Caco-2 (cell line): ENCODE measurements around the gene KIF1A. TPM values are rescaled to one million over a fixed set of nuclear protein-coding genes. Genes with fewer than 3 reads are reported as not detected.
"Not testable (repeated sequence)": the region's sequence is repeated elsewhere in the genome, so short reads cannot be mapped to it uniquely, and the experiment has no call there.

Experiments
- BruUV-seq: library from RNA; stranded (reverse); fragments of 400-500 nt; replicated peaks from 2 replicates; lab custom pipeline; 2021; lab: Mats Ljungman, UMichigan
- CTCF ChIA-PET: fragments of 300-600 bp; sonication (Branson Sonifier 250); formaldehyde crosslinking; loops from one replicate; lab custom pipeline; 2022; ENCODE audit warnings: antibody characterized with exemption; lab: Charles Lee
- POLR2A ChIA-PET: fragments of 300-600 bp; sonication (Branson Sonifier 250); formaldehyde crosslinking; loops from one replicate; lab custom pipeline; 2022; ENCODE audit warnings: antibody characterized with exemption; lab: Charles Lee
- DNase-seq, 2 experiments: peaks; one replicate each; pipeline versions ENCODE4 v3.0.0 to v3.0.0-alpha.2; 2020 to 2022
- H3K27me3 ChIP-seq: replicated peaks from 2 replicates; pipeline ENCODE4 v1.6.0; 2011; ENCODE audit warnings: low read length; ENCODE audit not compliant: control insufficient read depth, insufficient read depth
- H3K36me3 ChIP-seq: 2 replicates; pipeline ENCODE4 v1.5.1; 2011; ENCODE audit warnings: low read length; ENCODE audit not compliant: control insufficient read depth, insufficient read depth
- H3K4me1 ChIP-seq: fragments of 250-450 bp; sonication (Bioruptor Pico); 2 replicates; pipeline ENCODE4 v1.5.1; 2020; ENCODE audit warnings: mild to moderate bottlenecking
- H3K4me3 ChIP-seq: 2 replicates; pipeline ENCODE4 v1.5.1; 2011; ENCODE audit warnings: low read depth, mild to moderate bottlenecking, control low read depth, low read length
- H3K9me3 ChIP-seq: fragments of 250-450 bp; sonication (Bioruptor Pico); 2 replicates; pipeline ENCODE4 v1.5.1; 2020; ENCODE audit warnings: mild to moderate bottlenecking, moderate library complexity
- H3K27ac Mint-ChIP-seq: one replicate; pipeline ENCODE4 v1.8.0; 2022; ENCODE audit warnings: mixed read lengths; ENCODE audit not compliant: unreplicated experiment
- H3K27me3 Mint-ChIP-seq: one replicate; pipeline ENCODE4 v1.8.0; 2022; ENCODE audit warnings: mixed read lengths; ENCODE audit not compliant: insufficient read depth, unreplicated experiment
- H3K36me3 Mint-ChIP-seq: one replicate; pipeline ENCODE4 v1.8.0; 2022; ENCODE audit warnings: mild to moderate bottlenecking, mixed read lengths; ENCODE audit not compliant: insufficient read depth, unreplicated experiment
- H3K4me1 Mint-ChIP-seq: one replicate; pipeline ENCODE4 v1.8.0; 2022; ENCODE audit warnings: low read depth, mixed read lengths; ENCODE audit not compliant: unreplicated experiment
- H3K4me3 Mint-ChIP-seq: one replicate; pipeline ENCODE4 v1.8.0; 2022; ENCODE audit warnings: mild to moderate bottlenecking, moderate library complexity, mixed read lengths; ENCODE audit not compliant: unreplicated experiment
- H3K9me3 Mint-ChIP-seq: one replicate; pipeline ENCODE4 v1.8.0; 2022; ENCODE audit warnings: mixed read lengths; ENCODE audit not compliant: unreplicated experiment
- intact Hi-C: fragments of 100-400 bp; cut with micrococcal nuclease; formaldehyde crosslinking; loops from one replicate; pipeline ENCODE4 v1.10.0; 2022; ENCODE audit not compliant: unreplicated experiment
- total RNA-seq: library from RNA; stranded (reverse); gene quantifications from 2 replicates; pipeline ENCODE4 v1.2.3, GENCODE V29; 2022
- TF ChIP-seq, protein P1 (sequence below), 2 experiments: fragments of 200-600 bp in 1 of 2; IDR thresholded peaks; 1 replicate in 1 of 2; 2 replicates in 1 of 2; pipeline versions ENCODE4 v1.5.1 to v1.8.0; 2011 to 2022; ENCODE audit warnings: antibody characterized with exemption in 1 of 2, control low read depth in 1 of 2, inconsistent platforms in 1 of 2, low read depth in 1 of 2, low read length in 1 of 2, mild to moderate bottlenecking in 1 of 2, moderate library complexity in 1 of 2; ENCODE audit not compliant: insufficient read depth in 1 of 2, severe bottlenecking in 1 of 2, unreplicated experiment in 1 of 2

Gene KIF1A
- total RNA-seq, 1 experiment from 2014 or later: 33.1 TPM

DNA sequence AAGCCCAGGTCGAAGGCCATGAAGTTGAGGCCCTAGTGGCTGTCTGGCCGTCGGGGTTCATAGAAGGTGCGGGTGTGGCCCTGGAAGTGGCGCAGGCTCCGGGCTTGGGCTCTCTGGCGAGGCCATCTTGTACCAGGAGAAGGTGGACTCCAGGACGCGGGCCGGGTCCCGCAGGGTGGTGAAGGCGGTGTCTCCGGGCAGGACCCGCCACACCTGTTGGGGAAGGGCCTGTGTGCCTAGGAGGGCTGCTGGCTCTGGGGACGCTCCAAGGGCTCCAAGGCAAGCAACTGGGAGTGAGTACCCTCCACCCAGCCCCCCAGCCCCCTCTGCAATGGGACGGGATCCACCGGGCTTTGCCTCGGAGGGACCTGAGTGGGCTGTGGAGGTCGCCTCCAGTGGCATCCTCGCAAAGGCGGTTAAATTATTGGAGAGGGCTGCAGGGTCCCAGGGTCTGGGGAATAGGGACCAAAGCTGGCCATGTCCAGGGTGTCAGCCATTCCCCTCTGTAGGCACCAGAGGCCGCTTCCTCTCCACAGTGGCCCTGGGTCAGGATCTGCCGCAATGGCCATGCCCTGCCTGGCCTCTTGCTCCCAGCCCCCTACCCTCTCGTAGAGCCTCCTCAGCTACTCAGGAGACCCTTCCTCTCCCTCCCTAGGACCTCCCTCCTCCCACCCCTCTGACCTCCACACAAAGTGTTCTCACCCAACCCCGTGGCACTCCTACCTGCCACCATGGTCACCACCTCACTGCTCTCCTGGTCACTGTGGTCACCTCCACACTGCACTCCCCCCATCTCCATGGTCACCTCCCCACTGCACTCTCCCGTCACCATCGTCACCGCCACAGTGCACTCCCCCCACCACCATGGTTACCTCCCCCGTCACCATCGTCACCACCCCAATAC is 118.0 kb downstream of the KIF1A start:
- TF ChIP-seq, protein P1, sequence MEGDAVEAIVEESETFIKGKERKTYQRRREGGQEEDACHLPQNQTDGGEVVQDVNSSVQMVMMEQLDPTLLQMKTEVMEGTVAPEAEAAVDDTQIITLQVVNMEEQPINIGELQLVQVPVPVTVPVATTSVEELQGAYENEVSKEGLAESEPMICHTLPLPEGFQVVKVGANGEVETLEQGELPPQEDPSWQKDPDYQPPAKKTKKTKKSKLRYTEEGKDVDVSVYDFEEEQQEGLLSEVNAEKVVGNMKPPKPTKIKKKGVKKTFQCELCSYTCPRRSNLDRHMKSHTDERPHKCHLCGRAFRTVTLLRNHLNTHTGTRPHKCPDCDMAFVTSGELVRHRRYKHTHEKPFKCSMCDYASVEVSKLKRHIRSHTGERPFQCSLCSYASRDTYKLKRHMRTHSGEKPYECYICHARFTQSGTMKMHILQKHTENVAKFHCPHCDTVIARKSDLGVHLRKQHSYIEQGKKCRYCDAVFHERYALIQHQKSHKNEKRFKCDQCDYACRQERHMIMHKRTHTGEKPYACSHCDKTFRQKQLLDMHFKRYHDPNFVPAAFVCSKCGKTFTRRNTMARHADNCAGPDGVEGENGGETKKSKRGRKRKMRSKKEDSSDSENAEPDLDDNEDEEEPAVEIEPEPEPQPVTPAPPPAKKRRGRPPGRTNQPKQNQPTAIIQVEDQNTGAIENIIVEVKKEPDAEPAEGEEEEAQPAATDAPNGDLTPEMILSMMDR (IDR thresholded peaks at IDR 0.05; ENCODE audit: insufficient read depth in 1 of 2, low read depth in 1 of 2, low read length in 1 of 2, severe bottlenecking in 1 of 2, unreplicated experiment in 1 of 2): no peak
- Mint-ChIP-seq H3K4me1 (no peaks in the 10 kb centered on the region), H3K36me3 (no peaks in the 10 kb centered on the region), H3K27me3 (peaks cover 9% of the 10 kb centered on the region), H3K27ac (no peak overlapping the region), H3K4me3 (no peak overlapping the region), H3K9me3 (no peaks in the 10 kb centered on the region)
- CTCF ChIA-PET: no interaction called here
- Histone ChIP-seq H3K27me3 (no peaks in the 10 kb centered on the region; the same call in 1 of the 2 replicates), H3K9me3 (no peaks in the 10 kb centered on the region), H3K36me3 (no peaks in the 10 kb centered on the region), H3K4me1 (no peaks in the 10 kb centered on the region), H3K4me3 (no peak overlapping the region)
- intact Hi-C loops: loop anchor here (10.0 kb wide), 1 partner anchor 57 kb away; no protein-coding TSS in a partner anchor
- POLR2A ChIA-PET: no interaction called here
- no TSS peak for BruUV-seq
- peak in 1 of 2 experiments; percentile 17 for DNase-seq

DNA sequence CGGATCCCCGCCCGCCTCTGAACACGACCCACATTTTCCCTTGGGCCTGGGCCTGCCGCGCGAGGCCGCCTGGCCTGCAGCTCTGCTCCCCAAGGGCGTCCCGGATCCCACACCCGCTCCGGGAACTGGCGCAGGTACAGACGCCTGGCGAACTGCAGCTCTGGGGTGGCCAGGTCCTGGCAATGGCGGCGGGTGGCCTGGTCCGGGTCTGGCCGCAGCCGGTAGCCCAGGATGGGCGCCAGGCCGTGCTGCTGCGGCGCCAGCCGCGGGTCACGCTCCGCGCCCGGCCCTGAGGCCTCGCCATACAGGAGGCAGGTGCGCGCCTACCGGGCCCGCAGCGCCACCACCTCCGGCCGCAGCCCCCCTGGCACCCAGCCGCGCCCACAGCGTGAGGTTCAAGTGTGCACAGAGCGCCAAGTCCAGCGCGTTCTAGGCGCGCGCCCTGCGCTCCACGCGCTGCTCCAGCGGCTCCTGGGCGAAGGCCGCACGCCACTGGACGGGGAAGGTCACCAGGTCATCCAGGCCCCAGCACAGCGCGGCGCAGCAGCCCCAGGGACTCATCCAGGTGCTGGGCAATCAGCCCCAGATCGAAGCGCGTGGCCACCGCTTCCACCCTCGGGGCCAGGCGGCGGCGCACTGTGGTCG is 118.8 kb downstream of the KIF1A start:
- Histone ChIP-seq H3K4me1 (no peaks in the 10 kb centered on the region), H3K9me3 (no peaks in the 10 kb centered on the region), H3K4me3 (no peak overlapping the region), H3K36me3 (no peaks in the 10 kb centered on the region), H3K27me3 (no peaks in the 10 kb centered on the region; the same call in 1 of the 2 replicates)
- Mint-ChIP-seq H3K27ac (no peak overlapping the region), H3K36me3 (no peaks in the 10 kb centered on the region), H3K4me3 (no peak overlapping the region), H3K9me3 (no peaks in the 10 kb centered on the region), H3K27me3 (peaks cover 9% of the 10 kb centered on the region), H3K4me1 (no peaks in the 10 kb centered on the region)
- no TSS peak for BruUV-seq
- peak in 1 of 2 experiments; percentile 3 for DNase-seq
- TF ChIP-seq, protein P1 (IDR thresholded peaks at IDR 0.05; ENCODE audit: insufficient read depth in 1 of 2, low read depth in 1 of 2, low read length in 1 of 2, severe bottlenecking in 1 of 2, unreplicated experiment in 1 of 2): no peak
- intact Hi-C loops: loop anchor here (10.0 kb wide), 1 partner anchor 56 kb away; no protein-coding TSS in a partner anchor
- ChIA-PET CTCF (no interaction called here), POLR2A (no interaction called here)

DNA sequence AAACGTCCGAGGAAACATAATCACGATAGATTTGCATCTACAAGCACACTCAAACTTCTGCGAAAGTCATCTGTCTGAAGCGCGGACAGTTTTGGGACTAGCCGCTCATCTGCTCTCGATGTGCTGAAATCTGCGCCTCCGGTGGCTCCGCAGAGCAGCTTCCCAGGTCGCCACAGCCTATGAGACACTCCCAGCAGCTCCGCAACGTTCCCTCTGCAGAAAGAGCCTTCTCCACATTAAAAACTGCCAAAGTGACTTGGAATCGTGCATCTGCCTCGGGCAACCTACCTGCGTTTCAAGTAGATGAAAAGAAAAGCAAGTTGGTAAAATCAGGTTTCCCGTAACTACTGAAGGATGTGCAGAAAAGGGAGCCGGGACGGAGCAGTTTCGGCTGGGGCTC is 119.4 kb downstream of the KIF1A start:
- H3K36me3 ChIP-seq, H3K9me3 ChIP-seq, H3K4me3 Mint-ChIP-seq, H3K4me1 ChIP-seq, H3K4me3 ChIP-seq, H3K27ac Mint-ChIP-seq, H3K36me3 Mint-ChIP-seq, POLR2A ChIA-PET, CTCF ChIA-PET, BruUV-seq, H3K27me3 ChIP-seq, H3K4me1 Mint-ChIP-seq, H3K27me3 Mint-ChIP-seq, H3K9me3 Mint-ChIP-seq: not testable (repeated sequence)
- peak in 1 of 2 experiments; percentile 4 for DNase-seq
- intact Hi-C loops: loop anchor here (10.0 kb wide), 1 partner anchor 56 kb away; no protein-coding TSS in a partner anchor

DNA sequence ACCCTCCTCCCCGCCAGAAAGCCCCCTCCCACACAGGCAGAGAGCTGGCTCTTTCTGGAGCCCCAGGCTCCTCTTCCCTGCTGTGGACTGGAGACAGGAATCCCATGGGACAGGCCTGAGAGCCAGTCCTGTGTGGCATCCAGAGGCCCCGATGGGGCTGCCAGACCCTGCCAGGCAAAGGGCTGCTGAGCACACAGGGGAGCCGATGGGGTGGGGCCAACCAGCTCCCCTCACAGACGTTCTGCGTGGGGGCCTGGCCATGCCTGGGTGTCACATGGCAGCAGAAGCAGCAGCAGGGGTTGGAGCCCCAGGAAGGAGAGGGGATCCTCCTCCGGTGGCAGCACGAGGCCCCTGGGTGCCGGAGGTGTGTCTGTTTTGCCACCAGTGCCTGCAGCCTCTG is 120.2 kb downstream of the KIF1A start:
- H3K27me3 Mint-ChIP-seq, H3K4me1 Mint-ChIP-seq, H3K9me3 ChIP-seq, POLR2A ChIA-PET, H3K36me3 Mint-ChIP-seq, H3K4me3 ChIP-seq, H3K27me3 ChIP-seq, H3K4me3 Mint-ChIP-seq, H3K4me1 ChIP-seq, BruUV-seq, H3K36me3 ChIP-seq, H3K27ac Mint-ChIP-seq, CTCF ChIA-PET, H3K9me3 Mint-ChIP-seq: not testable (repeated sequence)
- intact Hi-C loops: loop anchor here (10.0 kb wide), 1 partner anchor 55 kb away; no protein-coding TSS in a partner anchor
- peak in 1 of 2 experiments; percentile 16 for DNase-seq

DNA sequence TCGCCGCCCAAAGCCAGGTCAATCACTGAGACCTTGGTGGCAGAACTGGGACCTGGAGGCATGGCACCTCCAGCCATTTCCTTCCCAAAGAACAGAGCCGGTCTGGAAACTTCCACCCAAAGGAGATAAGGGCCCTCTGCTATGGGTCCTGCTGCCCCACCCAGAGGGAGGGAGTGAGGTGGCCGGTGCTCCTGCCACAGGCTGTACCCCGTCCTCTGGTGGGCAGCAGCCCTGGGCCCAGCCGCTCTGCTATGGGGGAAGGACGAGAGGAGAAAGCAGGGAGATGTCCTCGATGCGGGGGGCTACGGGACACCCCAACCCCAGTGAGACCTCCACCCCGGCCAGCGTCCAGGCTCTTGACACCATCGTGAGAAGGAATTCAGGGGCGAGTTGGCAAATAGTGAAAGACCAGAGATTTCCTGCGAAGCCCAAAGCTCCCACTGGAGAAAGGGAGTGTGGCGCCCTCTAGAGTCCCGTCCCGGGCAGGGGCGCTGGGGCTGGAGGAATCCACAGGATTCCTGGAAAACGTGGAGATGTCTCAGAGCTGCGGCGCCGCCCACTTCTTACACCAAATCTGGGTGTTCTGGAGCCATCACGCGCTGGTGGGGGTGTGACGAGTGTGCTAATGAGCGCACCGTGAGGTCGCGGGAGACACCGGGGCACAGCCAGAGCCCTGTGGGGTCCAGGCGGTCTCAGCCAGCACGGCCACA is 121.0 kb downstream of the KIF1A start:
- not testable (repeated sequence) for H3K4me1 ChIP-seq

More for the DNA sequence above, 121.0 kb downstream of the KIF1A start:
- H3K4me3 ChIP-seq, H3K4me1 Mint-ChIP-seq, intact Hi-C loops, H3K9me3 Mint-ChIP-seq, H3K27me3 Mint-ChIP-seq, BruUV-seq, H3K27me3 ChIP-seq, H3K36me3 Mint-ChIP-seq, CTCF ChIA-PET, H3K36me3 ChIP-seq, H3K9me3 ChIP-seq, H3K4me3 Mint-ChIP-seq, H3K27ac Mint-ChIP-seq, POLR2A ChIA-PET: not testable (repeated sequence)
- DNase-seq: peak in 1 of 2 experiments; percentile 17
